Activated T-cell treated with anti-CD3 and anti-CD28 coated beads for 4 hours (primary cell): ENCODE results near the gene ELK4.
A peak's percentile ranks its signal among the peaks of the same experiment; 100 is the strongest.

Experiments
- DNase-seq: peaks from one replicate; pipeline ENCODE4 v3.0.0-alpha.2; 2020

The ELK4 gene, protein sequence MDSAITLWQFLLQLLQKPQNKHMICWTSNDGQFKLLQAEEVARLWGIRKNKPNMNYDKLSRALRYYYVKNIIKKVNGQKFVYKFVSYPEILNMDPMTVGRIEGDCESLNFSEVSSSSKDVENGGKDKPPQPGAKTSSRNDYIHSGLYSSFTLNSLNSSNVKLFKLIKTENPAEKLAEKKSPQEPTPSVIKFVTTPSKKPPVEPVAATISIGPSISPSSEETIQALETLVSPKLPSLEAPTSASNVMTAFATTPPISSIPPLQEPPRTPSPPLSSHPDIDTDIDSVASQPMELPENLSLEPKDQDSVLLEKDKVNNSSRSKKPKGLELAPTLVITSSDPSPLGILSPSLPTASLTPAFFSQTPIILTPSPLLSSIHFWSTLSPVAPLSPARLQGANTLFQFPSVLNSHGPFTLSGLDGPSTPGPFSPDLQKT

DNA sequence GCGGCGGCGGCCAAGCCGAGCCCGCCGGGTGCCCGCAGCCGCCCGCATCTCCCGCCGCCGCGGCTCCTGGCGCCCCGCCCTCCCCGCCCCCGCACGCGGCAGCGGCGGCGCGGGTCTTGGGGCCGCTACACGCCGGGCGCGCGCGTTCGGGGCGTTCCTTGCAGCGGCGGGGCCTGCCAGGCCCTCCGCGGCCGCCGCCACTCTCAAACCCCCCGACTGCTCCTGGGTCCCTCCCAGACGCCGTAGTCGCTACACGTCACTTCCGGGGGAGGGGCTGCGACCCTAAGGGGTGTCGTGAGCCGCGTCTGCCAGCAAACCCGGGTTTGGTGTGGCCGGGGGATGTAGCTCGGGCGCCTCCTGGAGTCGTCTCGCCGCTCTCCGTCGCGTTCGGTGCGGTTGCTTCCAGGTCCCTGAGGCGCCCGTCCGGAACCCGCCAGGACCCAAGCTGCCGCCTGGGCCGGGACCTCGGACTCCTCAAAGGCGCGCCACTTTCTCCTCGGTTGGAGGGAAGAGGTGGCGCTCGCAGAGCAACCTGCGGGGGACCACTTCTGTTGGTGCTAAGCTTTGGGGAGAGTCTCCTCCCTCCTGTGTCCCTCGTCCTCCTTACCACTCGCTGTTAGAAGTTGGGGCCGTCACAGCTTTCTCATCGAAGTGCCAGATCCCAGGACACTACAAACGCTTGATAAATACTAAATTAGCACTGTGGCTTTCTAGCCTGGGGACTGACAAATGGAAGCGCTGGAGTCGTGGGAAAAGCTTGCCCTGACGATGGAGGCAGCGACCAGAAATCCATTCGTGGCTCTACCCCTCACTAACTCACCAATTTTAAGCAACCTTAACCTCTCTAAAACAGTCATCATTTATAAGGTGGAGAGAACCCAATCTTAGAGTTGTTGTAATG lies at the start of gene ELK4:
Gene ELK4, minus strand, starts transcription at position 244 of the 901 bp plus-strand sequence. CDS start 8,129 bp downstream, outside the sequence.
- peak; percentile 100 for DNase-seq

DNA sequence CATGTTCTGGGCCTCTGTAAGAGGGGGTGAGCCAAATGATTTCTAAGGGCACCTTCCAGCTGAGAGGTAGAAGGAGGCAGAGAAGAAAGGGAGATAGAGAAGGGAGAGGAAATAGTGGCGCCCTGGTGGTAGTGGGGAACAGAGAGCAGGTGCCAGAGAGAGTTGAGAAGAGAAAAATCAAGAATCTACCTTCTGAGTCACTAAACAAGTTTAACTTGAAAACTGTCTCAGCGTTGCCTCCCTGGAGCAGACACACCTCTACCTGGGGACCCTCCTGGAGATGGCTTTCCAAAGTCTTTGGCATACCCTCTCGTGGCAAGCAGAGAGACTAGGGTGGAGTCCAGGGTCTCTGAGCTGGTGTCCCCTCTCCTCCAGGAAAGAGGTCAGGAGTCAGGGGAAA lies 49.6 kb upstream of the ELK4 start:
- no peak for DNase-seq

DNA sequence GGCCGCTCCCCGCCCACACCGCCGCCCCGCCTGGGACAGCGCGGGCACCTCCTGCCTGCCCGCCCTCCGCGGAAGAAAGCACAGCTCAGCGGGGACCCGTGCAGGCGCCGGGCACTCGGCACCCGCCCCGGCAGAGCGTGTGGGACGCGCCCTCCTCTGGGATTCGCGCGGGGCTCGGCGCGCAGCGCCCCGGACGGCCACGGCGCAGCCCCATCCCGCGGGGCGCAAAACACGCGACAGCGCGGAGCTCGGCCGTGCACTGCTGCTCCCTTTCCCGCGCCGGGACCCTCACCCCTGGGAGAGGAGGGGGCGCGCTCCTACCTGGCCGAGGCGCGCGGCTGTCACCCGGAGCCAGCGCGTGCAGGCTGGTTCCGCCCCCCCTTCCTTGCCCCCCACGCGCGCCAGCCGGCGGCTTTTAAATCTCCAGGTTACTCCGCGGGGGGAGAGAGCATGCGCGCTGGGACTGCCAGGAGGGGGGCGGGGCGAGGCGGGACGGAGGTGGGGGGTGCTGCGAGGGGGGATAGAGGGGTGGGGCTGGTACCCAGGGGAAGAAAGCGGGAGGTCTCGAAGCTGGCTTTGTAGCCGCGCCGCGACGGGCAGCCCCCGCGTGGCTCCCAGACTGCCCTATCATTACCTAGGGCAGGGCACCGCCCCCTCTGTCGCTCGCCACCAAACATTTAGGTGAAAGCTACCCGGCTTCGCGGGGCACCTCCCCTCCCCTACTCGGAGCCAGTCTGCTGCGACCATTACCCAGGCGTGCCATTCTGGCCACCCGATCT lies 48.5 kb upstream of the ELK4 start, which contains the start of gene SLC45A3:
Gene SLC45A3, minus strand, starts transcription at position 437 of the 779 bp plus-strand sequence. CDS start 15,853 bp downstream, outside the sequence.
- DNase-seq: peak; percentile 42

DNA sequence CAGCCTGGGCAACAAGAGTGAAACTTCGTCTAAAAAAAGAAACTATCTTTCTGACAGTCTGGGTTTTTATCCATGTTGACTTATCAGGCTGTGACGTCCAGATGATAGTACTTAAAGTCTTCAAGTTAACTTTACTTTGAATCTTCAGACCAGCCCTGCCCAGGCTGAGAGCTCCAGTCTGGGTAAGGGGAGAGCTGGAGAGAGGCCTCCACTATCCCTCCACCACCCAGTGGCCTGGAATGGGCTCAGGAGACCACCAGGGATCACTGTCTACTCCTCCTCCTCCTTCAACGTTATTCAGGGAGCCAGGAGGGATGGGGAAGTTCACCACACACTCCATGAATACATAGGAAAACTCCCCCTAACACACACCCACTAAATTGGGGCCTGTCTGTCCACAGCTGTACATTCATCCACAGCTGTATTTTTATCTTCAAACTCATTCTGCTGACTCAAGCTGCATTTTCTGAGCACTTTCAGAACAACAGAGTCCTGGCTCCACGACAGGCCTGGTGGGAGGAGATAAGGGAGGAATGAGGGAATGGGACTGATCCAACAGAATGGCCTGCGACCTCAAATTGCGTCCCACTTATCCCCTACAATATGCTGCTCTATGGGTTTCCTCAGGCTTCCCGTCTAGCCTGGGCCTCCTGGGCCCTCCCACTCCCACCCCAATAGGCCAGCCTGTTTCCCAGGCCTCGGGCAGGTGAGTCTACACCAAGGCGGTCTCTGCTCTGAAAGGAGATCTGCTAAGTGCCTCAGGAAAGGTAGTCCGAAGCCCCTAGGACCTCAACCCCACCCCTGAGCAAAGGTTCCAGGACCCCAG lies 46.7 kb upstream of the ELK4 start:
- DNase-seq: no peak

DNA sequence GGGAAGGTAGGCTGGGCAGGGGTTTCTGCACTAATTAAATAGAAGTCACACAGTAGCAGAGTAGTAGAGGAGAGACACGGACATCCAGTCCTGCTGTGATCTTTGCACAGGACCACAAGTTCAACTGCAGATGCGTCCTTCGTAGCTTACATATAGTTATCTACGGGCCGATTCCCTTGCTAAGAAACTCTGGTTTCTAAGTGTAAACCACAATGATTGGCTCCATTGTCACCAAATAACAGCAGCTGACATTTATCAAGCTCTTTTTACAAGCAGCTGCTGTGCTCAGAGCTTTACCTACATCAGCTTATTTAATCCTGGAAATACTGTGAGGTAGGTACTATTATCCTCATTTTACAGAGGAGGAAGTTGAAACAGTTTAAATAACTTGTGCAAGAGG lies 45.4 kb upstream of the ELK4 start:
- DNase-seq: no peak

DNA sequence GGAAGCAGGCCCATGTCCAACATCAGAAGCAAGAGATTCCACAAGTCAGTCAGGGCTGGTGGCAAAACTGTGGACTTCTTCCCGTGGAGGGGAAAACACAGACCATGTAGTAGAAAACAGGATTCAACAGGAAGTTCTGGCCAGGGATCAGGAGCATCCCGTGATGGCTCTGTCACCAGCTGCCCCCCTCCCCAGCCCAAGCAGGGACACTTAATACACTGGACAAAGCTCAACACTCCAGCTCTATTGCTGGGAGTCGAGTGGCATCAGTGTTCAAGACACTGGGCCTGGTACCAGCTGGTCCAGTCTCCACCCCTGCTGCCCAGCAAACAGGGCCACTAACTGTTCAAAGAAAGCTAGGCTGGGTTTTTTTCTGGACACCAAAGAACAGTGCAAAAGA lies 44.8 kb upstream of the ELK4 start:
- no peak for DNase-seq

DNA sequence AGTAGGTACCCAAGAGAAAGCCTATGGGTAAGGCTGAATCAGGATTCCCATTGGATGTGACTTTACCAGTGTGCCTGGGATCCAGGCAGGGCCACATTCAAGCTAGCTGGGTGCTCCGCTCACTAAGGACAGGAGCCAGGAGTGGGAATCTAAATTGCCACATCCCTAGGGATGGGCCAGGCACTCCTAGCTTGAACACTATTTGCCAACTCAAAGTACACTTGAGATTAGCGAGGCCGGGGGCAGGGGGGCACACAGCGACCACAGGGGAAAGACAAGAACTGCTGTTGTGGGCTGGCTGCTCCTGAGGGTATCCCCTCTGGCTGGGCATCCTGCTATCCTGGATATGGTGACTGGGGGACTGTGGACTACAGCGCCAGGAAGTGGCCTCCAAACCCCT lies 44.2 kb upstream of the ELK4 start:
- DNase-seq: no peak

DNA sequence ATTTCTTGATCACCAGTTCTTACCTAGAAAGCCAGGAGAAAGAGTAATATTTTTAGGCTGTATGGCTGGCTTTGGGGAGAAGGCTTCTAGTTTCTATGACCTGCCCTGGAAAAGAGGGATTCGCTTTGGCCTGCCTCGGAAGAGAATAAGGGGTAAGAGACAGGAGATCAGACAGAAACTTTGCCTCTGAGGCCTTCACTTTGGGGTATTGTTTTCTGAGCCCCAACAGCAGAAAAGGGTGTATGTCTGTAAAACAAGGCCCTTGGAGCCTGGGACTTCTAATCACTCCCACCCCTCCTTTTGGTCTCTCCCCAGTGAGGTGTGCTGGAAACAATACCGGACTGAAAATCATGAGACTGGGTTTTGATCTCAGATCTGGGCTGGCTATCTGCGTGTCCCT lies 43.4 kb upstream of the ELK4 start:
- DNase-seq: no peak

DNA sequence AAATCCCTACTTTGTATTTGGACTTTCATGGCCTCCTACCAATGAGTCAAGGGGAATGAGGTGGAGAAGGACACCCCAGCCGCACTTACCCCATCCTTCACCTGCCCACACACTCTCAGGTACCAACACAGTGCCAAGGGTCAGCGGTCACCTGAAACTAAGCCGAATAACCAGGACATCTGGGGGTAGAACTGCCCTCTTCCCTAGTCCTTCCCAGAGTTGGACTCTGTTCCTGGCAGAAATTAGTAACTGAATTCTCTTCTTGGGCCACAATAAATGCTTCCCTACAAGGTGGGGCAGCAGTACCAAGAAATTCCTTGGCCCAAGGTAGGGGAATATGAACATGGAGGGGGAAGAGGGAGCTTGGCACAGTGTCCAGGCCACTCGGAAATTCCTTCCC lies 41.2 kb upstream of the ELK4 start:
- DNase-seq: no peak

DNA sequence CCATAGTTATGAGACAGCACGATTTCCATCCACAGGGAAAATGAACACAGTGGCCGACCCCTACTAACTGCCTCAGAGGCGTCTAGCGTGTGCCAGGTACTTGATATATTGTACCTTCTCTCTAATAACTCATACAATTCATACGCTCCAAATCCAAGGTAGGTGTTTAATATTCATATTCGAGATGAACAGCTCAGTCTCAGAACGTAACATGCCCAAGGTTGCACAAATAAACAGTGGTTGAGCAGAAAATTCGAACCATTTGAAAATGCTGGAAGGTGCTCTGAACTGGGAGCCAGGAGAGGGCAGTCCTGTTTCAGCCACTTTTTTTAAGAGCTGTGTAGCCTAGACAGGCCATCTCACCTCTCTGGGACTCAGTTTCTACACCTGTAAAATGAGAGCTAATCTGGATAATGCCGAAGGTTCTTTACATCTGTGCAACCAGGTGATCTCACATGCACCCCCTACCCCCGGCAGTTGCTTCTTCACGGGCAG lies 40.6 kb upstream of the ELK4 start:
- no peak for DNase-seq

DNA sequence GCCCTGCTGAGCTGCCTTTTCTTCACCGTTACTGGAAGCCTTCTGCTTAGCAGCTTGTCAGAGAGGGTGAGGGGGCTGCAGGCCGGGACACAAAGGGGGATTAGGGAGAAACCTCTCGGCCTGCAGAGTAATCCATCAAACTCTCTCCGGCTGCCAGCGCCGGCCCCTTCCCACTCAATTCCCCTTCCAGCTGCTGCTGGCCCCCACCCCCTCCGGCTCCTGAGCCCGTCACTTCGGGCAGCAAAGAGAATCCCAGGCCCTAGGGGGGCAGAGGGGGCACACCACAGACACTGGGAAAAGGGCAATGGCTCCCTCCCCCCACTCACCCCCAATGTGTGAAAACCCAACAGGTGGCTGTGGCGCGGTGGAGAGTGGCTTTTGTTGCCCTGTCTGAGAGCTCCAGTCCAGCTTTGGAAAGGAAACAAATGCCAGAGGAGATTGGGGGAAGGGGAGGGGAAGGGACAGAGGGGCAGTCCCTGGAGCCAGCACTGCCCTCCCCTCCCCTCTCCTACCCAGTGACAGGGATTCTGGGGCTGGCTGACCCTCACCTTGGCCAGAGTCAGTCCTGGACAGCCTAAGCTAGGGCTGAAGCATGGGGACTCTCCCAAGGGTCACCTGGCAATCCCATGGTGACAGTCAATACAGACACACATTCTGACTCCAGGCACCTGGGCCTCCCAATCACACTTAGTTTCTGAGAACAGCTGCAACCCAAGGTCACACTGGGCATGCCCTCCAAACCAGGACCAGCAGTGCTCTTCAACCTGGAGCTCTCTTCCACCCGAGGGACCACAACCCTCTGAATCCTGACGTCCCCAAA lies 39.0 kb upstream of the ELK4 start:
- no peak for DNase-seq

DNA sequence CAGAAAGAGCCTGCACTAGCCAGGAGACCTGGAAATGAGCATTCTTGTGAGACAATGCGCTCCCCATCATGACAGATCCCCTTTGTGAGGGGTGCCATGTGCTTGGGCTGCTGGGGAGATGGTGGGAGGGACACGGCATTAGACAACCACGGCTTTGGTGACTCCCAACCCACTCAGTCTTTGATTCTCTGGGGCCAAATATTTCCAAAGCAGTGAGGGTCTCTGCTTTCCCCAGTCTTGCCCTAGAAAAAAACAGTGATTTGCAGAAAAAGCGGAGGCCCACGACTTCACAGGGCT lies 38.3 kb upstream of the ELK4 start:
- no peak for DNase-seq

DNA sequence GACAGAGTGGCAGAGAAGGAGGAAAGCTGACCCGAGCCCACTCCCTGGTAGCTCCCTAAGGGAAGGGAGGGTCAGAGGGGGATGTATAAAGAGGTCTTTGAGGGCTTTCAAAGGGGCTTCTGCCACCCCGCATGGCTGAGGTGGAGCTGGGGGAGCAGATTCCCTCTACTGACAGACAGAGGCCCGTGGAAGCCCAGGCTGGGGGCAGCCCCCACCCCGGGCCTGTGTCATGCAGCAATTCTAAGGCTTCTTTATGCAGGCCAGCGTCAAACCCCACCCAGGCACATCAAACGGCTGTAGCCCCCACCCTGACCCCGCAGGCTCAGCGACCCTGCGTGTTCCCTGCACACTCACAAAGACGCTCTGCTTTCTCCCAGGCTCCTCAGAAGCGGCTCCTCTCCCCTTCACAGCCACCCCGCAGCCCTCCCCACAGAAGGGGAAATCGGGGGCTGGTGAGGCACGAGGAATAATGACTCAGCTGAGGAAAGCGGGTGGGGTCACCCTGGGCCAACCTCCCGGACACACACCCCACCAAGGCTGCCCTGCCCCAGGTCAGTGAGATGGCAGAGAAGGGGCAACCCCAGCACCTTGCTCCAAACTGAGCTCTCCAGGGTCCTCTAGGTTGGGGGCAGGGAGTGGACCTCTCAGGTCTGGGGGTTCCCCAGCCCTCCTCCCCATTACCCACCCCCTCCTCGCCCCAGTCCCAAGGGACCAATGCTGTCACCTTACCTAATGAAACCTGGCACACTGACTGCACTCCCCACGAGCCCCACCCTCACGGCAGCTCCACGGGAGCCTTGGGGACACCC lies 37.7 kb upstream of the ELK4 start:
- DNase-seq: no peak

DNA sequence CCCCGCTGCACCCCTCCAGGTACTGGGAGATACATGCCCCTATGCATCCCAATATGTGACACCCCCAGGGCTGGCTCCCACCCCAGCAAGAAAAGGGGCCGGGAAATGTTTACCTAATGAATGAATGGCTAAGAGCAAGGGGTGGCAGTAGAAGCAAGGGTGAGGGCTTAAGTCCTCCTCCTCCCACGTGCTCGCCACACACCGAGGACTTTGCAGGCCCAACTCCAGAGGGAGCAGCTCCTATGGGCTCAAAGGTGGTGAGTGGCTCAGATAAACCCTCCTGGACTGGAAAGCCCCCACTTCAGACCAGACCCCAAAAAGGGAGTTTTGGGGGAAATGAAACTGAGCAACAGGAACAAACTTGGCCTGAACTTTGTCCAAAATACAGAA lies 37.1 kb upstream of the ELK4 start:
- no peak for DNase-seq

DNA sequence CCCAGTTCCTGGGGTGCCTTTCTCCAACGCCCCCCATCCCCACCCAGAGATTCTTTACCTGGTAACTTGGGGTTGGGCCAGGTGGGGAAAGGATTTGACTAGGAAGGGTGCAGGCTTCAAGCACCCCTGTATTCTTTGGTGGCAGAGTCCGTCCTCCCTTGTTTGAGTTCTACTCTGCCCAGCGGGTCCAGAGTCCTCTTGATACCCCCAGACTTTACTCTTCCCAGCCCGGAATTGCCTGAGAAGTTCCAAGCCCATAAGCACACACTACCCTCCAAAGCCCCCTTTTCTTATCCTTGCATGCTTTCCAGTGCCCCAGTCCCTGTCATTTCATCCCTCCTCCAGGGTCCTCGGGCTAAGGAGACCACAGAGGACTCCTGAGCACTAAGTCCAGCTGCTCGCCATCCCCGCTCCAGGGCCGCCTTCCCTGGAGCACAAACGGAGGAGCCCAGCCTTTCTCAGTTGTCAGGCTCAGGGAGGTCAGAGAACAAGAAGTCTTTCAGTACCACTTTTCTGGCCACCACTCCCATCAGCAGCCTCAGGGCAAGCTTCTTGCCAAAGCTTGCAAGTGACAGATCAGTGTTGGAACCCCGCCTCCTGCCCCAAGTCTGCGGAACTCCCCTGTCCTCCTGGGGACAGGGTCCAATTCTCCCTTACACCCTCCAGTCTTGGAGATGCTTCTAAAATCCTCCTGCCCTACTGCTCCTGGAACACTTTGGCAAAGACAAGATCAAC lies 36.3 kb upstream of the ELK4 start:
- no peak for DNase-seq

DNA sequence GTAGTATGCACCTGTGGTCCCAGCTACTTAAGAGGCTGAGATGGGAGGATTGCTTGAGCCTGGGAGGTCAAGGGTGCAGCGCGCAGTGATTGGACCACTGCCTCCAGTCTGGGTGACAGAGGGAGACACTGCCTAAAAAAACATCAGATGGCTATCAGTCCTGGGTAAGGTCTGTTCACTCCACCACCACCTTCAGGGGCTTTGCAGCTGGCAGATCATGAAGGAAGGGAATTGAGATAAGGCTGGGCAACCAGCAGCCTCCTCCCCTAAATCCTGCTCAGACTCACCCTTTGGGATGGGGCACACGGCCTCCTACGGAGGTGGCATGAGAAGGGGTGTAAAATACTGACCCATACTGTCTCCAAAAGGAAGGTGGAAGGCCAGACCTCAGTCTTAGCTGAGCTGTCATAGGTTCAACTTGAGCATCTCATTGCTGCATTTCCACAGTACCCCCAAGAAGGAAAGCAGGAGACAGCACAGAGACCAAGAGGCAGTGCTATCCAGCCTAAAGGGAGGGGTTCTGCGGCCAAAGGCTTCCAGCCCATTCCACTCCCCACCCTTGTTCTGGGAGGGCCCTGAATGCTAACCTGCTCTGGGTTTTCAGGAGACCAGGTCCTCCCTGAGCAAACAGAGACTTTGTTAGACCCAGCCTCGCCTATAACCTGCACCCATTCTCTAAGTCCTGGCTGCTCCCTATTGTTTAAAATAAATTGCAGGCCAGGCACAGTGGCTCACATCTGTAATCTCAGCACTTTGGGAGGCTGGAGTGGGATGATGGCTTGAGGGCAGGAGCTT lies 34.8 kb upstream of the ELK4 start:
- DNase-seq: no peak

DNA sequence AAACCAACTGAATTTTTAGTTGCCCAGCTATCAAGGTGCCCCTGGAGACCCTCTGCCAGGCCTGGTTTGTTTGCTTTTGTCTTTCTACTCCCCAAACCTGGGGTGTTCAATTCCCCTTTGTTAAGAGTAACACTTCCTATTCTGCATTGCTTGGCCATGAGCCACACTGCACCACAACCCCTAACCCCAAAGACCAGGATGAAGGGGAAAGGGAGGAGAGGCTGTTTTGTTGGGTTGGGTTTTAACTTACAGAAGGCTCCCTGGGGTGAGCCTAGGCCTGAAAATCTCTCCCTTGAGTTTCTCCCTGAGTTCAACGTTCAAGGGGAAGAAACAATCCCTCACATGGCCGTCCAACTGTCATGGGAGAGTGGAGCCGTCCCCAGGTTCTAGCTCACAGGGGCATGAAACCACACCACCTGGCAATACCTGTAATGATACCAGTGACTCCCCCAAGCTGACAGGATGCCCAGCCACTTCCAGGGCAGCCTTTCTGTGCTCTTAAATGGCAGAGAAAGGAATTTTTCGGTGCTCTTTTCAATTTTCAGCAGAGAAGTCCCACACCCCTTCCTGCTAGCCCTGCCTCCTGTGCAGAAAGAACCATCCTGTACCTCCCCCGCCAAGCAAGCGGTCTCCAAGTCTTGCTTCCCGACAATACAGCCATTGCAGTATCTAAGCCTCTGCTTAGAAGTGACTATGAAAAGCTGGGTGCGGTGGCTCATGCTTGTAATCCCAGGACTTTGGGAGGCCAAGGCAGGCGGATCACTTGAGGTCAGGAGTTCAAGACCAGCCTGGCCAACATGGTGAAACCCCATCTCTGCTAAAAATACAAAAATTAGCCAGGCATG lies 33.6 kb upstream of the ELK4 start:
- no peak for DNase-seq
